Heart right ventricle (tissue), 16 donors: ENCODE data around the gene MVP. TPM values are rescaled to one million over a fixed set of nuclear protein-coding genes. Genes with fewer than 3 reads are reported as not detected.

Experiments
- ATAC-seq, 8 donors: fragments of 200-7000 bp; cut with Tn5 transposase; one replicate each; pipeline ENCODE4 v1.9.1; 2020; ENCODE audit warnings: mild to moderate bottlenecking in 8 of 8, moderate library complexity in 8 of 8, moderate number of reproducible peaks in 1 of 8
- DNase-seq, 2 donors: peaks; one replicate each; pipeline ENCODE4 v3.0.0-alpha.2; 2020
- H3K27ac ChIP-seq, 10 donors: fragments of 200-600 bp; sonication (generic) in 2 of 10; one replicate each; pipeline versions ENCODE4 v1.5.0 to v1.8.0; 2020 to 2022; ENCODE audit warnings: mild to moderate bottlenecking in 3 of 10
- H3K27me3 ChIP-seq, 7 donors: fragments of 200-600 bp; one replicate each; pipeline ENCODE4 v1.8.0; 2021 to 2022; ENCODE audit warnings: mild to moderate bottlenecking in 2 of 7
- H3K36me3 ChIP-seq, 9 donors: fragments of 200-600 bp; sonication (generic) in 1 of 9; one replicate each; pipeline versions ENCODE4 v1.5.0 to v1.8.0; 2020 to 2022; ENCODE audit warnings: mild to moderate bottlenecking in 2 of 9
- H3K4me1 ChIP-seq, 9 donors: fragments of 200-600 bp; sonication (generic) in 1 of 9; one replicate each; pipeline versions ENCODE4 v1.5.0 to v1.8.0; 2020 to 2022; ENCODE audit warnings: mild to moderate bottlenecking in 4 of 9
- H3K4me3 ChIP-seq, 10 donors: fragments of 200-600 bp; sonication (generic) in 2 of 10; one replicate each; pipeline versions ENCODE4 v1.5.0 to v1.8.0; 2020 to 2022; ENCODE audit warnings: mild to moderate bottlenecking in 7 of 10, moderate library complexity in 2 of 10
- H3K9me3 ChIP-seq, 11 donors: fragments of 200-600 bp in 10 of 11; sonication (generic) in 2 of 11; one replicate each; pipeline versions ENCODE4 v1.5.0 to v1.8.0; 2013 to 2022; ENCODE audit warnings: mild to moderate bottlenecking in 2 of 11, control low read depth in 1 of 11, moderate library complexity in 1 of 11
- CTCF ChIP-seq, 9 donors: fragments of 200-600 bp; sonication (generic) in 2 of 9; IDR thresholded peaks; one replicate each; pipeline versions ENCODE4 v1.5.0 to v1.8.0; 2021 to 2022; ENCODE audit warnings: antibody characterized with exemption in 9 of 9, mild to moderate bottlenecking in 5 of 9, moderate library complexity in 1 of 9
- WGBS, 2 donors: extraction: QIAGEN DNeasy Blood & Tissue Kit; methylation state at CpG; one replicate each; pipeline ENCODE4 v1.1.7; 2013; ENCODE audit warnings: inconsistent platforms in 1 of 2; 5-methylcytosine and 5-hydroxymethylcytosine counted together
- intact Hi-C, 10 donors: fragments of 100-400 bp; cut with DNase I; formaldehyde crosslinking; loops; one replicate each; pipeline versions ENCODE4 v1.11.1 to v1.14.2; 2022
- polyA plus RNA-seq, 2 donors: library from polyadenylated mRNA; stranded (reverse); fragments of 200-250 nt; gene quantifications; one replicate each; pipeline ENCODE4 v1.2.3, GENCODE V29; 2013
- total RNA-seq, 10 donors: library from RNA; stranded (reverse); fragmentation: NEBNext Ultra II Directional in 3 of 10; extraction: Animal tissue kit (Norgen Biotek cat#: 25700) in 3 of 10; gene quantifications; one replicate each; pipeline versions ENCODE4 v1.2.1 to v1.2.4, GENCODE V29; 2021 to 2023
- donor health status: Arrhythmogenic right ventricular cardiomyopathy.
- donor health status: ischemic (EF 13 %, LVEDD 7.1; RV severe dilation, severe dysfunction).
- donor health status: healthy with polysubstance abuse.
- donor health status: DM: no; HTN: yes; CAD: no.
- donor health status: DM: no; HTN: no; CAD: no.
- donor health status: ischemic (EF 25% LVEDD 6.9; RV normal size, moderate dysfunction).
- donor health status: ischemic (EF 25% LVEDD 5.7; RV mildly dilated, moderate dysfunction).
- donor health status: healthy.
- donor health status: DM: yes; HTN: yes; CAD: no.
- donor health status: Ischemic cardiomyopathy.
- donor health status: ischemic (EF 35%, LVEDD 5.7; RV mildly dilated, moderate dysfunction).
- donor health status: nonischemic (EF 11% LVEDD 7.7; RV severe dilation, severe dysfunction).
- donor health status: DM: yes; HTN: yes; CAD: no.
- donor health status: PGD.
- donor health status: ischemic (EF 29% LVEDD 5.4; RV normal size, mild dysfunction).
- donor health status: nonischemic (EF 23%, LVEDD 6.1; RV moderate dilation, normal function).

MVP gene
- total and polyA plus RNA-seq, 12 donors, result 24.5 to 122 (median 42.7) TPM

- Histone ChIP-seq H3K4me1 (peaks cover 0 to 20% (median 0%) of the 10 kb centered on the region in 9 donors), H3K27me3 (no peaks in the 10 kb centered on the region), H3K9me3 (no peaks in the 10 kb centered on the region), H3K4me3 (no peak overlapping the region), H3K27ac (peak overlapping the region in 1 of 10 donors; percentile 16), H3K36me3 (peaks cover 0 to 54% (median 30%) of the 10 kb centered on the region in 9 donors)
- intact Hi-C loops, result loop anchor here in 7 of 10 donors (1.0 to 10.0 kb wide), 5 partner anchors 36 to 154 kb away; partner anchors contain the start of gene PRRT2 (in 1 of the 7)
- WGBS, 2 donors, result 47 to 49% methylated on average over 15 of the region's 15 CpGs
- ATAC-seq (peak; percentile 70 to 82 (median 76)), DNase-seq (peak; percentile 68 to 86)
- TF ChIP-seq CTCF (IDR thresholded peaks at IDR 0.05), result peak; percentile 86 to 96 (median 91)
Observed at GRCh38 chr16:29848420-29849297, 28.4 kb downstream of the MVP start.

- TF ChIP-seq CTCF (IDR thresholded peaks at IDR 0.05), result no peak
- ATAC-seq, result peak in 1 of 8 donors; percentile 20
- H3K27me3 ChIP-seq, result no peaks in the 10 kb centered on the region
- DNase-seq, result no peak
- 61 to 69% methylated on average over 5 of the region's 5 CpGs for WGBS, 2 donors
- intact Hi-C loops, result loop anchor here in 6 of 10 donors (5.0 to 10.0 kb wide), 4 partner anchors 37 to 155 kb away; partner anchors contain the start of gene PRRT2 (in 1 of the 6)
- no peak overlapping the region for H3K27ac ChIP-seq
- H3K36me3 ChIP-seq, result peaks cover 0 to 45% (median 30%) of the 10 kb centered on the region in 9 donors
- no peak overlapping the region for H3K4me3 ChIP-seq
- H3K9me3 ChIP-seq, result no peaks in the 10 kb centered on the region
- peaks cover 0 to 20% (median 0%) of the 10 kb centered on the region in 9 donors for H3K4me1 ChIP-seq
Observed at GRCh38 chr16:29849505-29849904, 29.2 kb downstream of the MVP start.

GRCh38 chr16:29850998-29851397 lies 30.7 kb downstream of the MVP start:
- Histone ChIP-seq H3K4me1 (peaks cover 0 to 20% (median 0%) of the 10 kb centered on the region in 9 donors), H3K4me3 (no peak overlapping the region)
- ATAC-seq, result no peak

More at GRCh38 chr16:29850998-29851397, 30.7 kb downstream of the MVP start:
- no peak for DNase-seq
- intact Hi-C loops, result loop anchor here in 1 of 10 donors (5.0 kb wide), 1 partner anchor 149 kb away; no protein-coding TSS in a partner anchor
- 91 to 99% methylated on average over 3 of the region's 3 CpGs for WGBS, 2 donors
- Histone ChIP-seq H3K9me3 (no peaks in the 10 kb centered on the region), H3K27me3 (no peaks in the 10 kb centered on the region), H3K36me3 (peaks cover 0 to 30% (median 16%) of the 10 kb centered on the region in 9 donors), H3K27ac (no peak overlapping the region)
- no peak for TF ChIP-seq CTCF (IDR thresholded peaks at IDR 0.05)
